OCI-LY1 (cell line): ENCODE data around the gene SLC35B2.
A peak's percentile ranks its signal among the peaks of the same experiment; 100 is the strongest.

Experiments used
- H2AFZ ChIP-seq: fragments of 200-600 bp; sonication (generic), shearing (Covaris generic); 2 replicates; pipeline ENCODE4 v1.6.0; 2014; ENCODE audit warnings: antibody characterized with exemption, mild to moderate bottlenecking, low read length
- H3F3A ChIP-seq: fragments of 200-600 bp; sonication (generic), shearing (Covaris generic); 2 replicates; pipeline ENCODE4 v1.6.0; 2014; ENCODE audit warnings: mild to moderate bottlenecking, antibody characterized with exemption, low read length, moderate library complexity; ENCODE audit not compliant: insufficient read depth
- H3K27ac ChIP-seq: fragments of 200-600 bp; sonication (generic); 2 replicates; pipeline ENCODE4 v1.5.1; 2014; ENCODE audit warnings: low read length, mixed run types, mild to moderate bottlenecking, low read depth; ENCODE audit not compliant: poor library complexity, severe bottlenecking
- H3K27me3 ChIP-seq: fragments of 200-600 bp; sonication (generic); 2 replicates; pipeline ENCODE4 v1.6.0; 2014; ENCODE audit warnings: antibody characterized with exemption, mild to moderate bottlenecking, low read length, moderate library complexity; ENCODE audit not compliant: insufficient read depth
- H3K36me3 ChIP-seq: fragments of 200-600 bp; sonication (generic); 2 replicates; pipeline ENCODE4 v1.6.1; 2014; ENCODE audit warnings: mild to moderate bottlenecking, antibody characterized with exemption, low read length, moderate library complexity, mixed read lengths; ENCODE audit not compliant: insufficient read depth
- H3K4me1 ChIP-seq: fragments of 200-600 bp; sonication (generic); 2 replicates; pipeline ENCODE4 v1.5.1; 2014; ENCODE audit warnings: mild to moderate bottlenecking, low read length, moderate library complexity; ENCODE audit not compliant: insufficient read depth, severe bottlenecking
- H3K4me2 ChIP-seq: fragments of 200-600 bp; sonication (generic), shearing (Covaris generic); 2 replicates; pipeline ENCODE4 v1.6.1; 2014; ENCODE audit warnings: low read length
- H3K4me3 ChIP-seq: fragments of 200-600 bp; sonication (generic); 2 replicates; pipeline ENCODE4 v1.5.1; 2014; ENCODE audit warnings: low read length, low read depth, mild to moderate bottlenecking, mixed read lengths; ENCODE audit not compliant: poor library complexity, severe bottlenecking
- H3K79me2 ChIP-seq: fragments of 200-600 bp; shearing (Covaris generic); 2 replicates; pipeline ENCODE4 v1.6.1; 2016; ENCODE audit warnings: mixed run types, low read length, mixed read lengths; ENCODE audit not compliant: insufficient read depth
- H3K9ac ChIP-seq: fragments of 200-600 bp; sonication (generic), shearing (Covaris generic); 2 replicates; pipeline ENCODE4 v1.6.1; 2014; ENCODE audit warnings: mild to moderate bottlenecking, low read length, mixed read lengths
- H3K9me2 ChIP-seq: fragments of 200-600 bp; sonication (generic), shearing (Covaris generic); 2 replicates; pipeline ENCODE4 v1.6.1; 2014; ENCODE audit warnings: low read depth, mild to moderate bottlenecking, low read length, mixed read lengths
- H3K9me3 ChIP-seq: fragments of 200-600 bp; shearing (Covaris generic); 2 replicates; pipeline ENCODE4 v1.6.1; 2014; ENCODE audit warnings: low read length, mixed read lengths
- H4K20me1 ChIP-seq: fragments of 200-600 bp; sonication (generic), shearing (Covaris generic); 2 replicates; pipeline ENCODE4 v1.6.0; 2016; ENCODE audit warnings: mild to moderate bottlenecking, low read length; ENCODE audit not compliant: insufficient read depth
- EZH2 ChIP-seq: fragments of 200-600 bp; sonication (generic), shearing (Covaris generic); IDR thresholded peaks from 2 replicates; pipeline ENCODE4 v1.8.0; 2017; ENCODE audit warnings: borderline replicate concordance, mixed run types, mild to moderate bottlenecking, antibody characterized with exemption, low read length, moderate library complexity, mixed read lengths
- TF ChIP-seq, protein P1 (sequence below): fragments of 200-600 bp; sonication (generic), shearing (Covaris generic); IDR thresholded peaks from 2 replicates; pipeline ENCODE4 v1.5.1; 2017; ENCODE audit warnings: mild to moderate bottlenecking, antibody characterized with exemption, low read length, moderate library complexity, mixed read lengths

SLC35B2 gene

DNA sequence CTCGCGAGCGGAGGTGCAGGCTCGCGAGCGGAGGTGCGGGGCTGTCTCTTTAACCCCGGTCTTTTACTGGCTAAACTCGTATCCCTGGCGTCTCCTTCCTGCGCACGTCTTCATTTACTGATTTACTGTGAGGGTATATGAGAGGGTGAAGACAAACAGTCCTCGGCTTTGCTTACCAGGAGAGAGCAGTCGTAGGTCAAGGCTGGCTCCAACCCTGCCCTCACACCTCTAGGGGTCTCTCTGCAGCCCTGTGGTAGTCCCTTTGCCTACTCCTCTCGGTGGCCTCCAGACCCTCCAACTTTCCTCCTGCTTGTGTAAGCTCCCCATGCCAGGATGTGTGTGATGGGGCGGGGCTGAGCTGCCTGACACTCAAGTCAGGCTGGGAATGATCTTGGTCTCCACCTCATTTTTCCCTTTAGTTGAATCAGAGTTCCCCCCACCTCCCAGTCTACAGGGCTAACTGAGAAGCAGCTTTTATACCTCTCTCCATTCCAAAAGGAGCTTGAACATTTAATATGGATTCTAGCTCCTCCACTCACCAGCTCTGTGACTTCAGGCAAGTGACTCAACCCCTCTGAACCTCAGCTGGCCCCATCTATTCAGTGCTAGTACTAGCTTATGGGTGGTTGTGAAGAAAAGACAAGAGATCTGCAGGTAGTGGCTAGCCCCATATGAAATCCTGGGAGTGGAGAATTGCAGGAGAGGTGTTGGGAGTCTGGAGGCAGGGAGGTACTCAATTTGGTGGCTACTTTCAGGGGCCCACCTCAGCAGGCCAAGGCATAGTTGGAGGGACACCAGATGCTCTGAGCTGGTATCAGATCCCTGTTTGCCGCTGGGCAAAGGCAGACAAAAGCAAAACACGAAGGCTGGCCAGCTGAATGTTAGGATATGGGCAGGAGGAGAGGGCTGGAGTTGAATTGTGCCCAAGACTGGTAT is 33.0 kb downstream of the SLC35B2 start:
- Histone ChIP-seq H2AFZ (no peak overlapping the region), H3K4me3 (peak overlapping the region; percentile 89), H3K27me3 (no peaks in the 10 kb centered on the region), H3K4me1 (peaks cover 47% of the 10 kb centered on the region), H3K9ac (peak overlapping the region; percentile 93), H3K79me2 (no peaks in the 10 kb centered on the region), H3K4me2 (peak overlapping the region; percentile 73), H3K9me2 (no peaks in the 10 kb centered on the region), H3K36me3 (peaks cover 9% of the 10 kb centered on the region; the same call in 1 of the 2 replicates), H3K9me3 (no peaks in the 10 kb centered on the region), H3F3A (peaks cover 4% of the 10 kb centered on the region; the same call in 1 of the 2 replicates), H3K27ac (peak overlapping the region; percentile 12), H4K20me1 (no peaks in the 10 kb centered on the region)
- no peak for TF ChIP-seq EZH2
- TF ChIP-seq, protein P1, sequence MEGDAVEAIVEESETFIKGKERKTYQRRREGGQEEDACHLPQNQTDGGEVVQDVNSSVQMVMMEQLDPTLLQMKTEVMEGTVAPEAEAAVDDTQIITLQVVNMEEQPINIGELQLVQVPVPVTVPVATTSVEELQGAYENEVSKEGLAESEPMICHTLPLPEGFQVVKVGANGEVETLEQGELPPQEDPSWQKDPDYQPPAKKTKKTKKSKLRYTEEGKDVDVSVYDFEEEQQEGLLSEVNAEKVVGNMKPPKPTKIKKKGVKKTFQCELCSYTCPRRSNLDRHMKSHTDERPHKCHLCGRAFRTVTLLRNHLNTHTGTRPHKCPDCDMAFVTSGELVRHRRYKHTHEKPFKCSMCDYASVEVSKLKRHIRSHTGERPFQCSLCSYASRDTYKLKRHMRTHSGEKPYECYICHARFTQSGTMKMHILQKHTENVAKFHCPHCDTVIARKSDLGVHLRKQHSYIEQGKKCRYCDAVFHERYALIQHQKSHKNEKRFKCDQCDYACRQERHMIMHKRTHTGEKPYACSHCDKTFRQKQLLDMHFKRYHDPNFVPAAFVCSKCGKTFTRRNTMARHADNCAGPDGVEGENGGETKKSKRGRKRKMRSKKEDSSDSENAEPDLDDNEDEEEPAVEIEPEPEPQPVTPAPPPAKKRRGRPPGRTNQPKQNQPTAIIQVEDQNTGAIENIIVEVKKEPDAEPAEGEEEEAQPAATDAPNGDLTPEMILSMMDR = peak; percentile 60

DNA sequence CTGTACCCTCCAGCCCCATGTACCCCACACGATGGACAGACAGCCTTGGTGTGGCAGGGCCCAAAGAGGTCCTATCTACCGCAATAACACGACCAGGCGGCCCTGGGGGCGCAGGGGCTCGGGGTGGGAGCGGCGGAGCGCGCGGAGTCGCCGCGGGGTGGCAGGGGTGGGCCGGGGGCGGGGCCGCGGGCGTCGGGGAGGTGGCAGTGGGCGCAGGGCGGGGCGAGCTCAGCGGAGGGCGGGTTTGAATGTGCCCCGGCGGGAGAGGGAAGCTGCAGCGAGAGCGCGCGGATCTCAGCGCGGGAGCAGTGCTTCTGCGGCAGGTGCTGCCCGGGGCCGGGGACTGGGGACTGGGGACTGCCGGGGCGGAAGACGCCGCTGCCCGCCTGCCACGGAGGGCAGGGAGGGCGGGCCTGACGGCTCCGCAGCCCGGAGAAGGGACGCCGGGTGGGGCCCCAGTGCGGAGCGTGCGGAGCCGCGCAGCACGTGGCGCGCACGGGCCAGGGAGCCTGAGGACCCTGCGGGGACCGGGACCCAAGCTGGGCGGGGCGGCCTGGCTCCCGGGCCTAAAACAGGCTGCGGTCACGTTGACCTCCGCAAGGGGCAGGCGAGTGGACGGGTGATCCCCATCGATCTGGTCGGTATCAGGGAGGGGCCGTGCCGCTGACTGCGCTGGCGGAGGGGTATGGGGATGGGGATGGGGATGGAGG is 33.9 kb downstream of the SLC35B2 start, which contains the start of gene SLC29A1:
SLC29A1 (plus strand) TSS at position 277 of the 710 bp plus-strand sequence. CDS start 3,719 bp downstream, outside the sequence.
- Histone ChIP-seq H2AFZ (no peak within 1 kb of the TSS), H3F3A (peaks cover 6% of the 10 kb centered on the region), H3K4me2 (peak within 1 kb of the TSS; percentile 87), H4K20me1 (no peaks in the 10 kb centered on the region), H3K27ac (peak within 1 kb of the TSS; percentile 12), H3K9me2 (no peaks in the 10 kb centered on the region), H3K27me3 (no peaks in the 10 kb centered on the region), H3K79me2 (no peaks in the 10 kb centered on the region), H3K36me3 (peaks cover 1% of the 10 kb centered on the region; the same call in 1 of the 2 replicates), H3K4me3 (peak within 1 kb of the TSS; percentile 89), H3K9ac (peak within 1 kb of the TSS; percentile 93), H3K4me1 (peaks cover 55% of the 10 kb centered on the region), H3K9me3 (no peaks in the 10 kb centered on the region)
- TF ChIP-seq EZH2 = no peak
- TF ChIP-seq, protein P1 = no peak

DNA sequence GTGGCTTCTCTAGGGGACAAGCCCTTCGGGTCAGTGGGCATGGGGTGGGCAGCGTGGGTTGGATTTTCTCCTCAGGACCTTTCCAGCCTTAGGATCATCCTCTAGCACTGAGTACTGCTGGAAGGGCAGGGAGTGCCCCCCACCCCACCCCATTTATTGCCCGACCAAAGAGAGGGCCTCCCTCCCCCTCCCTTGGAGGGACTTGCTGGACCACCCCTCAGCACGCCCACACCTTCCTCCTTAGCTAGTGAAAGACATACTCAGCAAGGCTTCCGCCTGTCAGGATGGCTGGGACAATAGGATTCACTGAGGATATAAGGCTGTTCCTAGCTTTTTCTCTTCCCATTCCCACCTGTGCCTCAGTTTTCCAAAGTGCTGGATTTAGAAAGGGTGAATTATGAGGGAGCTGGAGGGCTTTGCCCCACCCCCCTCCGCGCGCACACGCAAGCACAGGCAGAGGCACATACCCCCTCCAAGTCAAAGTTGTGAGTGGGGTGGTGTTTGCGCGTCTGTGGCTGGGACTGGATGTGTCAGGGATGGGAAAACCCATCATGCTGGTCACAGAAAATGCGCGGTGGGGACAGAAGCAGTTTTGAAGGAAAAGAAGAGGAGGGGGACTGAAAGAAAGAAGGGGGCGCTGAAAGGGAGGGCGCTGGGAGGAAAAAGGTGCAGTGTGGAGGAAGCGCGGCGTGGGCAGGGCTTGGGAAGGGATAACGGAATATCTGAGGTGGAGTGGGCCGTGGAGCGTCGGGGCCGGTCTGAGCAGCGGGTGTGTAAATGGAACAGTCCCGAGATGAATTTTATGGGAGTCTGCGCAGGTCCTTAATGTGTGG is 34.6 kb downstream of the SLC35B2 start:
- no peaks in the 10 kb centered on the region for H3K79me2 ChIP-seq
- peaks cover 10% of the 10 kb centered on the region for H3F3A ChIP-seq
- no peaks in the 10 kb centered on the region for H4K20me1 ChIP-seq
- H3K4me1 ChIP-seq = peaks cover 61% of the 10 kb centered on the region
- no peaks in the 10 kb centered on the region for H3K9me3 ChIP-seq
- peak overlapping the region; percentile 60; the same call in 1 of the 2 replicates for H3K9ac ChIP-seq
- no peaks in the 10 kb centered on the region for H3K36me3 ChIP-seq
- no peaks in the 10 kb centered on the region for H3K9me2 ChIP-seq
- TF ChIP-seq, protein P1 = no peak; the same call in 1 of the 2 replicates
- TF ChIP-seq EZH2 = no peak
- H2AFZ ChIP-seq = no peak overlapping the region
- H3K4me2 ChIP-seq = peak overlapping the region; percentile 87
- H3K4me3 ChIP-seq = peak overlapping the region; percentile 89
- H3K27ac ChIP-seq = no peak overlapping the region
- no peaks in the 10 kb centered on the region for H3K27me3 ChIP-seq
